HepG2 (cell line): Measurements from ENCODE around the gene NEURL3. TPM values are rescaled to one million over a fixed set of nuclear protein-coding genes. Genes with fewer than 3 reads are reported as not detected.

Experiments
- CCDC6 ChIP-seq: sonication (generic); formaldehyde crosslinking; IDR thresholded peaks from 2 replicates; pipeline ENCODE4 v1.8.1; 2022; ENCODE audit warnings: mild to moderate bottlenecking, missing genetic modification reagents, moderate library complexity
- ESRRA ChIP-seq: sonication (generic); formaldehyde crosslinking; IDR thresholded peaks from 2 replicates; pipeline ENCODE4 v1.5.1; 2020; ENCODE audit warnings: mild to moderate bottlenecking, low read depth, missing genetic modification reagents
- HMGXB3 ChIP-seq: sonication (generic); formaldehyde crosslinking; IDR thresholded peaks from 2 replicates; pipeline ENCODE4 v1.4.0; 2020; ENCODE audit warnings: missing genetic modification reagents, borderline replicate concordance
- LCORL ChIP-seq, 2 experiments: fragments of 450-650 bp in 1 of 2; sonication (generic) in 1 of 2; formaldehyde crosslinking in 1 of 2; IDR thresholded peaks; 2 replicates each; pipeline versions ENCODE4 v1.5.0 to v1.6.1; 2017 to 2020; ENCODE audit warnings: antibody characterized with exemption in 1 of 2, missing genetic modification reagents in 1 of 2
- RBFOX2 ChIP-seq: fragments of 200-400 bp; formaldehyde crosslinking; IDR thresholded peaks from 2 replicates; pipeline ENCODE4 v1.6.1; 2017; ENCODE audit warnings: low read depth, mild to moderate bottlenecking, low read length
- SP5 ChIP-seq: IDR thresholded peaks from 2 replicates; pipeline ENCODE4 v1.6.1; 2016; ENCODE audit warnings: low read depth, borderline replicate concordance
- ZNF503 ChIP-seq: sonication (generic); formaldehyde crosslinking; IDR thresholded peaks from 2 replicates; pipeline ENCODE4 v1.4.0; 2020; ENCODE audit warnings: missing genetic modification reagents
- ZNF713 ChIP-seq: sonication (generic); formaldehyde crosslinking; IDR thresholded peaks from 2 replicates; pipeline ENCODE4 v1.4.0; 2020; ENCODE audit warnings: mild to moderate bottlenecking, missing genetic modification reagents
- ZNF770 ChIP-seq: sonication (generic); formaldehyde crosslinking; IDR thresholded peaks from 2 replicates; pipeline ENCODE4 v1.5.0; 2020; ENCODE audit warnings: mild to moderate bottlenecking, missing genetic modification reagents
- polyA plus RNA-seq, 8 experiments: library from polyadenylated mRNA; depleted of rRNA in 3 of 8; stranded (reverse) in 7 of 8; unstranded in 1 of 8; fragments of >200 nt; fragmentation: Illumina TruSeq in 4 of 8; extraction: Trizol in 4 of 8; gene quantifications; 2 replicates each; pipeline versions ENCODE4 v1.2.1 to v1.2.3, GENCODE V29; 2011 to 2016; ENCODE audit warnings: low read depth in 4 of 8, missing spikeins in 1 of 8, mixed read lengths in 1 of 8; ENCODE audit not compliant: insufficient read depth in 1 of 8
- total RNA-seq, 5 experiments: library from RNA; depleted of rRNA; stranded (reverse); fragments of >200 nt; fragmentation: Illumina TruSeq; extraction: Trizol; gene quantifications; 2 replicates each; pipeline ENCODE4 v1.2.3, GENCODE V29; 2016; ENCODE audit warnings: low read depth in 1 of 5
- TF ChIP-seq, protein P1 (sequence below): sonication (generic); formaldehyde crosslinking; IDR thresholded peaks from one replicate; pipeline ENCODE4 v1.5.1; 2020; ENCODE audit warnings: mild to moderate bottlenecking, missing genetic modification reagents; ENCODE audit errors: not compliant biosample characterization

Gene NEURL3
- total and polyA plus RNA-seq, 2 of the 13 experiments (the other 11 are each of a cell fraction or from before 2014, with no cell fraction given): 0.16 to 1.2 TPM

GRCh38 chr2:96536445-96537065 is 31.4 kb upstream of the NEURL3 start, which contains the start of gene ARID5A (continued):
- TF ChIP-seq HMGXB3 (CRISPR knock-in tag) (peak; percentile 60; the same call in 1 of the 2 replicates), LCORL (IDR thresholded peaks at IDR 0.05) (no peak), LCORL (CRISPR knock-in tag; IDR thresholded peaks at IDR 0.05) (peak; percentile 31; the same call in 1 of the 2 replicates), SP5 (CRISPR knock-in tag) (peak; percentile 90), ZNF770 (CRISPR knock-in tag) (peak; percentile 8; the same call in 1 of the 2 replicates), CCDC6 (0 out of 2 replicates have a peak, but pooled peaks have one; percentile 61), ESRRA (CRISPR knock-in tag) (no peak), RBFOX2 (peak; percentile 80), ZNF503 (CRISPR knock-in tag) (peak; percentile 76), ZNF713 (no peak)
- TF ChIP-seq, protein P1, sequence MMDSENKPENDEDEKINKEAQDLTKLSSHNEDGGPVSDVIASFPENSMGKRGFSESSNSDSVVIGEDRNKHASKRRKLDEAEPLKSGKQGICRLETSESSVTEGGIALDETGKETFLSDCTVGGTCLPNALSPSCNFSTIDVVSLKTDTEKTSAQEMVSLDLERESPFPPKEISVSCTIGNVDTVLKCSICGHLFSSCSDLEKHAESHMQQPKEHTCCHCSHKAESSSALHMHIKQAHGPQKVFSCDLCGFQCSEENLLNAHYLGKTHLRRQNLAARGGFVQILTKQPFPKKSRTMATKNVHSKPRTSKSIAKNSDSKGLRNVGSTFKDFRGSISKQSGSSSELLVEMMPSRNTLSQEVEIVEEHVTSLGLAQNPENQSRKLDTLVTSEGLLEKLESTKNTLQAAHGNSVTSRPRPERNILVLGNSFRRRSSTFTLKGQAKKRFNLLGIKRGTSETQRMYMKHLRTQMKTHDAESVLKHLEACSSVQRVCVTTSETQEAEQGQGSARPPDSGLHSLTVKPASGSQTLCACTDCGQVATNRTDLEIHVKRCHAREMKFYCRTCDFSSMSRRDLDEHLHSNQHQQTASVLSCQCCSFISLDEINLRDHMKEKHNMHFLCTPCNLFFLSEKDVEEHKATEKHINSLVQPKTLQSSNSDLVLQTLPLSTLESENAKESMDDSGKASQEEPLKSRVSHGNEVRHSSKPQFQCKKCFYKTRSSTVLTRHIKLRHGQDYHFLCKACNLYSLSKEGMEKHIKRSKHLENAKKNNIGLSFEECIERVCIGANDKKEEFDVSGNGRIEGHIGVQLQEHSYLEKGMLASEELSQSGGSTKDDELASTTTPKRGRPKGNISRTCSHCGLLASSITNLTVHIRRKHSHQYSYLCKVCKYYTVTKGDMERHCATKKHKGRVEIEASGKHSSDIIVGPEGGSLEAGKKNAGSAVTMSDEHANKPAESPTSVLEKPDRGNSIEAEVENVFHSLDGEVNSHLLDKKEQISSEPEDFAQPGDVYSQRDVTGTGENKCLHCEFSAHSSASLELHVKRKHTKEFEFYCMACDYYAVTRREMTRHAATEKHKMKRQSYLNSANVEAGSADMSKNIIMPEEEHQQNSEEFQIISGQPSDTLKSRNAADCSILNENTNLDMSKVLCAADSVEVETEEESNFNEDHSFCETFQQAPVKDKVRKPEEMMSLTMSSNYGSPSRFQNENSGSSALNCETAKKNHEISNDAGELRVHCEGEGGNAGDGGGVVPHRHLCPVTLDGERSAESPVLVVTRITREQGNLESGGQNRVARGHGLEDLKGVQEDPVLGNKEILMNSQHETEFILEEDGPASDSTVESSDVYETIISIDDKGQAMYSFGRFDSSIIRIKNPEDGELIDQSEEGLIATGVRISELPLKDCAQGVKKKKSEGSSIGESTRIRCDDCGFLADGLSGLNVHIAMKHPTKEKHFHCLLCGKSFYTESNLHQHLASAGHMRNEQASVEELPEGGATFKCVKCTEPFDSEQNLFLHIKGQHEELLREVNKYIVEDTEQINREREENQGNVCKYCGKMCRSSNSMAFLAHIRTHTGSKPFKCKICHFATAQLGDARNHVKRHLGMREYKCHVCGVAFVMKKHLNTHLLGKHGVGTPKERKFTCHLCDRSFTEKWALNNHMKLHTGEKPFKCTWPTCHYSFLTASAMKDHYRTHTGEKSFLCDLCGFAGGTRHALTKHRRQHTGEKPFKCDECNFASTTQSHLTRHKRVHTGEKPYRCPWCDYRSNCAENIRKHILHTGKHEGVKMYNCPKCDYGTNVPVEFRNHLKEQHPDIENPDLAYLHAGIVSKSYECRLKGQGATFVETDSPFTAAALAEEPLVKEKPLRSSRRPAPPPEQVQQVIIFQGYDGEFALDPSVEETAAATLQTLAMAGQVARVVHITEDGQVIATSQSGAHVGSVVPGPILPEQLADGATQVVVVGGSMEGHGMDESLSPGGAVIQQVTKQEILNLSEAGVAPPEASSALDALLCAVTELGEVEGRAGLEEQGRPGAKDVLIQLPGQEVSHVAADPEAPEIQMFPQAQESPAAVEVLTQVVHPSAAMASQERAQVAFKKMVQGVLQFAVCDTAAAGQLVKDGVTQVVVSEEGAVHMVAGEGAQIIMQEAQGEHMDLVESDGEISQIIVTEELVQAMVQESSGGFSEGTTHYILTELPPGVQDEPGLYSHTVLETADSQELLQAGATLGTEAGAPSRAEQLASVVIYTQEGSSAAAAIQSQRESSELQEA (CRISPR knock-in tag): no peak
